LoVo (cell line): ENCODE measurements around the gene TAGAP.
A peak's percentile ranks its signal among the peaks of the same experiment; 100 is the strongest.
"Not testable (repeated sequence)": the region's sequence is repeated elsewhere in the genome, so short reads cannot be mapped to it uniquely, and the experiment has no call there.

Experiments used
- DNase-seq: peaks from one replicate; pipeline ENCODE4 v3.0.0-alpha.2; 2016; ENCODE audit warnings: low spot score

Gene TAGAP

DNA sequence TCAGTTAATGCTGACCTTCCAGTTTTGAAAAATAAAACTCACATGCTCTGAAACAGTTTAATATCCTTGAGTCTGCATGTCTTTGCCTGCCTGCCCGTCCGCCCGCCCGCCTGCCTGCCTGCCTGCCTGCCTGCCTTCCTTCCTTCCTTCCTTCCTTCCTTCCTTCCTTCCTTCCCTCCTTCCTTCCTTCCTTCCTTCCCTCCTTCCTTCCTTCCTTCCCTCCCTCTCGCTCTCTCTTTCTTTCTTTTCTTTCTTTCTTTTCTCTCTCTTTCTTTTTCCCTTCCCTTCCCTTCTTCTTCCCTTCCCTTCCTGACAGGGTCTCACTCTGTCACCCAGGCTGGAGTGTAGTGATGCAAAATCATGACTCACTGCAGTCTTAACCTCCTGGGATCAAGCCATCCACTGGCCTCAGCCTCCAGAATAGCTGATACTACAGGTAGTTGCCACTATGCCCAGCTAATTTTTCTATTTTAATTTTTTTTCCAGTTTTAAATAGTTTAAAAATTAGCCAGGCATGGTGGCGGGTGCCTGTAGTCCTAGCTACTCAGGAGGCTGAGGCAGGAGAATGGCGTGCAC lies 34.7 kb downstream of the TAGAP start:
- DNase-seq = not testable (repeated sequence)

DNA sequence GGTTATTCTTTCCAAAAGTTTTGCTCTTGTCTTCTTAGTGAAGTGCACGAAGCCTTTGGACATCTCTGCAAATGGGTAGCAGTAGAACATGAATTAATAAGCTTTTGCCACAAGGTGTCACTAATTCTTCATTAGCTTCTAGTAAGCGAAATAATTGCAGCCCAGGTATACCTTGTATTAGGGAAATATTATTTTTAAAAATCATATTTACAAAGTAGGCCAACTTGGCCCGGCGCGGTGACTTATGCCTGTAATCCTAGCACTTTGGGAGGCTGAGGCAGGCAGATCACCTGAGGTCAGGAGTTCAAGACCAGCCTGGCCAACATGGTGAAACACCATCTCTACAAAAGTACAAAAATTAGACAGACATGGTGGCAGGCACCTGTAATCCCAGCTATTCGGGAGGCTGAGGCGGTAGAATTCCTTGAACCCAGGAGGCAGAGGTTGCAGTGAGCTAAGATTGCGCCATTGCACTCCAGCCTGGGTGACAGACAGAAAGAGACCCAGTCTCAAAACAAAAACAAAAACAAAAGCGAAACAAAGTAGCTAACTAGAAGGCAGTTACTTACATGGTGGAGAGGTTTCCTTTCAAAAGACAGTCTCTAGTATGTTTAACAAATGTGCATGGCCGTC lies 36.0 kb downstream of the TAGAP start:
- peak; percentile 41 for DNase-seq

DNA sequence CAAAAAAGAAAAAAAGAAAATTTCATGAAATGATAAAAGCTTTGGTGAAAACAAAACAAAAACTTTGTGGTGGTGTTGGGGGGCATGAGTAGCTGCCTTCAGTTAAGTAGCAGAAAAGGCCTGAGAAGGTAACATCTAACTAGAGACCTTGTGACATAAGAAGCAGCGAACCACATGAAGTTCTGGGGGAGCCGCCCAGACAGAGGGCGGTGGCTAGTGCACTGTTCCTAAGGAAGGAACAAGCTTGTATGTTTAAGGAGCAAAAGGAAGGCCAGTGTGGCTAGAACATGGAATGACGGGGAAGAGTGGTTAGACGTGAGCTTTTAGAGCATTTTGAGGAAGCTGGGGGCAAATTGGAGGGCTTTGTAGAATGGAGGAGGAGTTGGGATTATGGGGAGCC lies 37.3 kb downstream of the TAGAP start:
- no peak for DNase-seq

DNA sequence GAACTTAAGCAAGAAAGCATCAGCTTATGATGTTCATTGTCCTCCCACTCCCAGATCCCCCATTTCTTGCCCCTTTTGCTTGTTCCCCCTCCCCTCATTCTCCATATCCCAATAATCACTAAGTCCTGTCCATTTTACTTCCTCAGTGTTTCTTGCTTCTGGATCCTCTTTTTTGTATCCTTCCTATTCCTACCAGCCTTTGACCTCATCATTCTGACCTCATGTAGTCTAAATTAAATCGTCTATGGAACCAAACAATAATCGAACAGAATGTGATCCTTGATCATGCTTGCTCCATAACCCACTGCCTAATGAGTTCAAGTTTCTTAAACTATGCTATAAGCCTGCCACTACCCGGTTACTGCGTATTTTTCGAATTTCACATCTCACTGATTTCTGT lies 39.4 kb downstream of the TAGAP start:
- no peak for DNase-seq

DNA sequence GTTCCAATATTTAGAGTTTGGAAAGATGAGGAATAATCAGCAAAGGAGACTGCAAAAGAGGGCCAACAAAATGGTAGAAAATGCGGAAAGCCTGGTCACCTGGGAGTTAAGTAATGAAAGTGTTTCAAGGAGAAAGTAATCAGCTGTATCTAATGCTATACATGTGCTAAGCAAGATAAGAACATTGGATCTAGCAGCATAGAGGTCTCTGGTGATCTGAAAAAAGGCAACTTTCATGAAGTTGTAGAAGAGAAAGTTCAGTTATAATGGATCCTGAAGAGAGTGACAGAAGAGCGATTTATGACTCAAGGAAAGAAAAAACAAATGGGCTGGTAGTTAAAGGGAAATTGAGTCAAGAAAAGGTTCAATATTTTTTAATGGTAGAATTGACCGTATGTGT lies 40.2 kb downstream of the TAGAP start:
- no peak for DNase-seq

DNA sequence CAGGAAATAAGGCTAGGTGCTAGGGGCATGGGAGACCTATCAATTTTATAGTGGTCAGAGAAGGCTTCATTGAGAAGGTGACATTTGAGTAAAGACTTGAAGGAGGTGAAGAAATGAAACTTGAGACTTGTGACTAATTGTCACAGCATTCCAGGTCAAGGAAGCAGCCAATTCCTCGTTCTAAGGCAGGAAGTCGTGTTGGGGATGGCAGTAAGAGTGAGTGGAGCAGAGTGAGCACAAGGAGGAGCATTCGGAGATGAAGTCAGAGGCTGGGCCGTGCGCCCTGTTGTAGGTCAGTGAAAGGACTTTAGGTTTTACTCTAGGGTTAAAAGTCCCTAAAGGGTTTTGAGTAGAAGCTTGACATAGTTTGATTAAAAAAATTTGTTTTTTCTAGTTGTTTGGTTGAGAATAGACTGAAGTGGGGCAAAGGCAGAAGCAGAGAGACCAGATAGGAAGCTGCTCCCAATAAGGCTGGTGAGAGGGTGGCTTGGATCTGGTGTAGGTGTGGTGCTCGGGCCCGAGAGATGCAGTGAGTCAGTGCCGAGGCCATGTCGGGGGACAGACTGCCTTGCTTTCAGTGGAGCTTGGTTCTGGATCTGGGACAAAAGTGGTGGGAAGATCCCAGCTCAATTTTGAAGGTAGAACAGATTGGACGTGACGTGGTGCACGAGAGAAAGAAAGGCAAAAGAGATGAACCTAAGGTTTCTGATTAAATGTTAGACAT lies 42.2 kb downstream of the TAGAP start:
- DNase-seq = peak; percentile 10

DNA sequence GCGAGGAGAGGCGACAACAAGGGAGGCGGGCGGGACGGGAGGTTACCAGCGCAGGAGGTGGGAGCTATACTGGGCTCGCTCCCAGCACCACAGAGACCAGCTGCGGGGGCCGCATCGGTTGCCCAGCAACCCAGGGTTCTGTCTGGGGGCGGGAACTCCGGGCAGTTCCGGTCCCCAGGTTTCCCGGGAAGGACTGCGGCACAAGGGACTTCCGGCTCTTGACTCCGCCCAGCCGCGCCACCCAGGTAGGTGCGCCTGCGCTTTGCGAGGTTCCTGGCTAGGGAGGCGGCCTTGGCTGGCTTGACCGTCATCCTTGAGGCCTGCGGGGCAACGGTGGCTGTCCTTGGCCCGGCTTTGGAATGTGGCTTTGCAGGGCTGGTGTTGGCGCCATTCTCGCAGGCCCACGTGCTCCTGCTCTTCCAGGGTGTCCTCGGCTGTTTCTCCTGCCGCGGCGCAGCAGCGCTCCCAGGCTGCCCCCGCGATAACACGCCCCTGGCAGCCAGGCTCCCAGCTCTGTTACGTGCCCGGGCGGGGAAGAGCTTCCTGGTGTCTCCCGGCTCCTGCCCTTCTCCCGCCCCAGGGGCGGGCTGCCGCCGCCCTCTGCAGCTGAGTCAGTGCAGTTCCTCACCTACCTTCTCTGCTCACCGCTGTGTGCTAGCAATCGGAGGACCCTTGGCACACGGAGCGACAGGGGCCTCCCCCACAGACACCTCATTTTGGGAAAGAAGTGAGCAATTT lies 45.0 kb downstream of the TAGAP start, which contains the start of gene RSPH3:
RSPH3 (minus strand) TSS at position 537 of the 738 bp plus-strand sequence. CDS start 652 bp downstream, outside the sequence.
- DNase-seq = peak; percentile 97

DNA sequence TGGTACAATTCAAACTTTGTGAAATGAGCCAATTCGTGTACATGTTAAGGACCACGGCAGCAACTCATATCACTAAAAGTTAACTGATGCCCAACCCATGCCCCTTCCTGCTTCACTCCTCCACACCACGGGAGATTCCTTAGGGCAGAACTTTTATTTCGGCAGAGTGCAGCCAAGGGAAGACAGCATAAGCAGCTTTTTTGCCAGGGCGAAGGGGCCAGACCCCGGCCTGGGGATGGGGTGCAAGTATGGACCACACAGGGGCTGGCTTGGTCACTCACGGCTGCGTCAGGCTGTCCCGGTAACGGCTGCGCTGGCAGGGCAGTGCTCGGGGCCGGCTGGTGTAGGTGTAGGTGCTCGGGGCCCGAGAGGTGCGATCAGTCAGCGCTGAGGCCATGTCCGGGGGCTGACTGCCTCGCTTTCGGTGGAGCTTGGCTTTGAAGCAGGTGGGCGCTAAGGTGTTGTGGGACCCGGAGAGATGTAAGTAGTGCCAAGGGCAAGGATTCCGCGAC lies 45.6 kb downstream of the TAGAP start:
- DNase-seq = no peak

DNA sequence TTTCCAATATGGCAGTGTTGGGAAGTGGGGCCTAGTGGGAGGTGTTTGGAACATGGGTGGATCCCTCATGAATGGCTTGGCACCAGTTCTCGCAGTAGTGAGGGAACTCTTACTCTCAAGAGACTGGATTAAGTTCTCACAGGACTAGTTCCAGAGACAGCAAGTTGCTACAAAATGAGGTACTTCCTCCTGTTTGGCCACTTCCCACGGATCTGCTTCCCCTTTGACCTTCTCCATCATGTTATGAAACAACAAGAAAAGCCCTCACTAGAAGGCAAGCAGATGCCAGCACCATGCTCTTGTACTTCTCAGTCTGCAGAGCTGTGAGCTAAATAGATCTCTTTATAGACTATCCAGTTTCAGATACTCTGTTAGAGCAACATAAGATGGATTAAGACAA lies 47.9 kb downstream of the TAGAP start:
- DNase-seq = no peak

DNA sequence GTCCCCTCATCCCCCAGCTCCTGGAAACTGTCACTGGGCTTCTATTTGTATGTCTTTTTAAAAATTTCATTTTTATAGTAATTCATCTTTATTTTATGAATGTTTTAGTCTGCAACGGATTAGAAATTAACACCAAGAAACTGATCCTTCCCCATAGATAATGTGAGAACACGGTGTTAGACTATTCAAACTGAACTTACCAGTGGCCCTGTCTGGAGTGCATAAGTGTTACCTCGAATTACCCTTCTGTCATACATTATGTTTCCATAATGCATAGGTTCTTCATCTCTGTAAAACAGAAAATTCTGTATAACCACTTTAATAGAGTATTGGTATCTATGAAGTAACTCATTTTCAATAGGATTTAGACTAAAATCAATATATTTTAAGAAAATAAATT lies 51.2 kb downstream of the TAGAP start:
- DNase-seq = no peak

DNA sequence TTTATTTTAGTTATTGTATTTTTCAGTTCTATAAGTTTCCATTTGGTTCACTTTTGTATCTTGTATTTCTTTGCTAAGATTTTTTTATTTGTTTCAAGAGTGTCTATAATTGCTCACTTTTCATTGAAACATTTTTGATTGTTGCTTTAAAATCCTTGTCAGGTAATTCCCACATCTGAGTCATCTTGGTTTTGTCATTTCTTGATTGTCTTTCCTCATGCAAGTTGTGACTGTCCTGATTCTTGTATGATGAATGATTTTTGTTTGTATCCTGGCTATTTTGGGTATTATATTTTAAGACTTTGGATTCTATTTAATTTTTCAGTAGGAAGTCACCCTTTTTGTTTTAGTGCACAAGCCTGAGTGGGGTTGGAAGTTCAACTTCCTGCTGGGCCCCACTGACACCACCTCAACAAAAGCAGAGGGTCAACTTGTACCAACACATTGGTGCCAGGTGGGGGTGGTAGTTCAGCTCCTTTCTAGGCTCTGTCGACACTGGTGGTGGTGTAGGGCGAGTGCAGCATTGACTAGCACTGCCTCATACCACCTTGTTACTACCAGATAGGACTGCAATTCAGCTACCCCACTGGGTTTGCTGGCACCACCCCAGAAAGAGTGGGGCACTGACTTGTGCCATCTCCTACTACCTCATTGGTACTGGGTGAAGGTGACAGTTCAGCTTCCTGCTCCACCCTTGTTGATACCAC lies 53.6 kb downstream of the TAGAP start:
- no peak for DNase-seq

DNA sequence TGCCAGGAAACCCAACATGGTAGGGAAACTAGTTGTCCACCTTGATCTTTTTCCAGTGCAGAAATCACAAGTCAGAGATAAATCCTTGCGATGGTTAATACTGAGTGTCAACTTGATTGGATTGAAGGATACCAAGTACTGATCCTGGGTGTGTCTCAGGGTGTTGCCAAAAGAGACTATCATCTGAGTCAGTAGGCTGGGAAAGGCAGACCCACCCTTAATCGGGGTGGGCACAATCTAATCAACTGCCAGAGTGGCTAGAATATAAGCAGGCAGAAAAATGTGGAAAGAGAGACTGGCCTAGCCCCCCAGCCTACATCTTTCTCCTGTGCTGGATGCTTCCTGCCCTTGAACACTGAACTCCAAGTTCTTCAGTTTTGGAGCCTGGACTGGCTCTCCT lies 55.1 kb downstream of the TAGAP start:
- not testable (repeated sequence) for DNase-seq

DNA sequence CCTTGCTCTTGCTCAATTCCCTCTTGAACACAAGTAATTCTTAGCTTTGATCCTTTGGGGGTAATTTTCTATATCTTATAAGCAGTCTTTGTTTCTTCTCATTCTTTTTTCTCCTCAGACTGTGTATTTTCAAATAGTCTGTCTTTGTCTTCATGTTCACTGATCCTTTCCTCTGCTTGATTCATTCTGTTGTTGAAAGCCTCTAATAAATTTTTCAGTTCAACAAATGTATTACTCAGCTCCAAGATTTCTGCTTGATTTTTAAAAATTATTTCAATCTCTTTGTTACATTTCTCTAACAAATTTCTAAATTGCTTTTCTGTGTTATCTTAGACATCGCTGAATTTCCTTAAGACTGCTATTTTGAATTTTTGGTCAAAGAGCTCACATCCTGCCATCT lies 56.3 kb downstream of the TAGAP start:
- DNase-seq = no peak

DNA sequence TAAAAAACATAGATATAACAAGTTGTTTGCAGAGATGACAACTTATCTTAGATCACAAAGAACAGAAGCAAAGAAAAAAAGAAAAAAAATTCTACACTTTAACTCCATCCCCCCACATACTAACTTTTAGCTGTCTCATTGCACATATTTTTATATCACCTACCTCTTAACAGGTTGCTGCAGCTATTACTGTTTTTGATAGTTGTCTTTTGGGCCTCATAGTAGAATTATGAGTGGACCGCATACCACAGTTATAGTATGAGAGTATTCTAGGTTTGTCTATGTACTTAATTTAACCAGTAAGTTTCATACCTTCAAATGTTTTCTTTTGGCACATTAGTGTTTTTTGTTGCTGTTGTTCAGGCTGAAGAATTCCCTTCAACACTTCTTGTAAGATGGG lies 57.1 kb downstream of the TAGAP start:
- DNase-seq = no peak
